HG03521 (cell line): ENCODE results near the gene OR1M1.

Experiments
- ATAC-seq: cut with Tn5 transposase; IDR thresholded peaks from one replicate; pipeline ENCODE4 v1.9.1; 2021; ENCODE audit warnings: mild to moderate bottlenecking, moderate library complexity; ENCODE audit not compliant: unreplicated experiment

OR1M1 gene

GRCh38 chr19:9073806-9074205 lies 13.1 kb upstream of the OR1M1 start:
- ATAC-seq, result no peak

- ATAC-seq, result no peak
These were observed 11.6 kb upstream of the OR1M1 start for GRCh38 chr19:9075064-9075949.

- no peak for ATAC-seq
These were observed 10.0 kb upstream of the OR1M1 start for GRCh38 chr19:9076901-9077300.

- ATAC-seq, result no peak
These were observed 8.2 kb upstream of the OR1M1 start for GRCh38 chr19:9078651-9079050.

GRCh38 chr19:9107375-9107774 lies 20.5 kb downstream of the OR1M1 start, which contains the start of gene OR7G2:
OR7G2 (minus strand) TSS chr19:9107475; CDS start chr19:9103243, 4,232 bp downstream.
- no peak for ATAC-seq

- no peak for ATAC-seq
These were observed 23.1 kb downstream of the OR1M1 start for GRCh38 chr19:9109959-9110358.

- ATAC-seq, result no peak
These were observed 28.5 kb downstream of the OR1M1 start, which contains the start of gene OR7G1 for GRCh38 chr19:9115307-9115813. OR7G1 (minus strand) TSS chr19:9115763; CDS start chr19:9115763, 0 bp downstream.

GRCh38 chr19:9116547-9116946 lies 29.7 kb downstream of the OR1M1 start:
- ATAC-seq, result no peak

- no peak for ATAC-seq
These were observed 40.1 kb downstream of the OR1M1 start, which contains the start of gene OR7G3 for GRCh38 chr19:9126900-9127405. OR7G3 (minus strand) TSS chr19:9126950; CDS start chr19:9126950, 0 bp downstream.

- no peak for ATAC-seq
These were observed 41.3 kb downstream of the OR1M1 start for GRCh38 chr19:9128171-9128570.

- ATAC-seq, result no peak
These were observed 44.1 kb downstream of the OR1M1 start for GRCh38 chr19:9130965-9131364.

- no peak for ATAC-seq
These were observed 45.6 kb downstream of the OR1M1 start for GRCh38 chr19:9132422-9132821.

- ATAC-seq, result no peak
These were observed 52.8 kb downstream of the OR1M1 start for GRCh38 chr19:9139609-9140158.

- ATAC-seq, result peak; percentile 92
These were observed 53.5 kb downstream of the OR1M1 start, which contains the start of gene ZNF317 for GRCh38 chr19:9140159-9140874. ZNF317 (plus strand) TSS chr19:9140397; CDS start chr19:9156017, 15,620 bp downstream.

GRCh38 chr19:9144920-9145319 lies 58.1 kb downstream of the OR1M1 start:
- ATAC-seq, result no peak
